ENCODE data around the gene HTT. TPM values are rescaled to one million over a fixed set of nuclear protein-coding genes. Genes with fewer than 3 reads are reported as not detected.

Gene HTT
- total and polyA plus RNA-seq, 10 of the 15 experiments (the other 5 are each of a cell fraction or from before 2014, with no cell fraction given), result 3.3 to 113 (median 43.3) TPM

GRCh38 chr4:3203971-3204431 lies 129.5 kb downstream of the HTT start:
- RAD21 ChIA-PET (ENCODE audit: unreplicated experiment), result no interaction called here
- CTCF ChIA-PET, result interaction anchor here (1.1 kb wide), 1 partner anchor 226 kb away, joined by 4 read pairs; no protein-coding TSS in a partner anchor

More at GRCh38 chr4:3203971-3204431, 129.5 kb downstream of the HTT start:
- in situ Hi-C loops (cut with MboI) (no loop called here), intact Hi-C loops (cut with micrococcal nuclease; ENCODE audit: unreplicated experiment) (no loop called here)
- ChIA-PET POLR2A (no interaction called here), SMC1A (ENCODE audit: uncharacterized antibody, unreplicated experiment) (interaction anchor here (1.3 to 1.4 kb wide), 2 partner anchors 10 to 14 kb away, joined by 3 to 5 read pairs; no protein-coding TSS in a partner anchor)
- no peak for ATAC-seq
- Histone ChIP-seq H3K27me3 (replicated peaks in 1 of 2; ENCODE audit: control insufficient read depth in 2 of 2, insufficient read depth in 2 of 2, low read length in 1 of 2) (no peaks in the 10 kb centered on the region), H4K20me1 (ENCODE audit: control insufficient read depth, insufficient read depth) (no peaks in the 10 kb centered on the region; the same call in 1 of the 2 replicates), H3K9me3 (replicated peaks; ENCODE audit: control insufficient read depth, insufficient read depth, low read length) (no peaks in the 10 kb centered on the region), H3K4me2 (ENCODE audit: control insufficient read depth, insufficient read depth) (no peak overlapping the region), H3K79me2 (ENCODE audit: control insufficient read depth, insufficient read depth, low read length) (no peaks in the 10 kb centered on the region), H3K4me3 (no peak overlapping the region), H3K27ac (ENCODE audit: control insufficient read depth, insufficient read depth) (no peak overlapping the region), H2AFZ (ENCODE audit: control insufficient read depth, low read depth, low read length) (no peak overlapping the region), H3K9ac (ENCODE audit: control insufficient read depth, insufficient read depth, low read length) (no peak overlapping the region), H3K4me1 (ENCODE audit: control insufficient read depth, insufficient read depth, low read length) (peaks cover 17% of the 10 kb centered on the region), H3K36me3 (ENCODE audit: control insufficient read depth in 2 of 2, insufficient read depth in 2 of 2, low read length in 1 of 2) (peaks cover 20 to 47% of the 10 kb centered on the region in 2 experiments)
- TF ChIP-seq CEBPZ (IDR thresholded peaks at IDR 0.05; ENCODE audit: low read depth, low read length) (no peak), E4F1 (IDR thresholded peaks at IDR 0.05; ENCODE audit: borderline replicate concordance, partially characterized antibody) (no peak), RFX5 (IDR thresholded peaks at IDR 0.05; ENCODE audit: low read depth, low read length) (no peak)
- WGBS (ENCODE audit: insufficient coverage, insufficient replicate concordance, low lambda C conversion rate, missing lambda C conversion rate), result 99% methylated on average over 8 of the region's 8 CpGs
- BruUV-seq (replicated peaks), result no TSS peak
- no peak for DNase-seq (ENCODE audit: low read depth, low spot score)
- FAIRE-seq, result no peak

All from GM12878 (cell line).